ENCODE data around the gene FRZB.

DNA sequence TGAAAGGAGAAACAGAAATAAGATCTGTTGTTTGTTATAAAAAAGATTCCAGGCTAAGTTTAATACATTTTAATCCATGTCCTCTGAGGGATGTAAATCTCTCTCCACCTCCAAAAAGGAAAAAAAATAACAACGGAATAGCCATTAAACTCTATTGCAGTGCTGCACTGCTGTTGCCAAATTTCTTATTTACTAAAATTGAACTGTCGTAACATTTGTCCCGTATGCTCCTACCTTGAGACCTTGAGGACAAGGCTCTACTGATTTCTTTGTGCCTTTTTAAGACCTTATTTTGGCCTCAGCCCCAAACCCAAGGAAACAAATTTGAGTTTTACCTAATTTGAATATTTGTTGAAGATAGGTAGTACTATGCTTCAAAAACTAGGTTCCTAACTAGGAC, 56.4 kb downstream of the FRZB start:
- TF ChIP-seq, protein P1, sequence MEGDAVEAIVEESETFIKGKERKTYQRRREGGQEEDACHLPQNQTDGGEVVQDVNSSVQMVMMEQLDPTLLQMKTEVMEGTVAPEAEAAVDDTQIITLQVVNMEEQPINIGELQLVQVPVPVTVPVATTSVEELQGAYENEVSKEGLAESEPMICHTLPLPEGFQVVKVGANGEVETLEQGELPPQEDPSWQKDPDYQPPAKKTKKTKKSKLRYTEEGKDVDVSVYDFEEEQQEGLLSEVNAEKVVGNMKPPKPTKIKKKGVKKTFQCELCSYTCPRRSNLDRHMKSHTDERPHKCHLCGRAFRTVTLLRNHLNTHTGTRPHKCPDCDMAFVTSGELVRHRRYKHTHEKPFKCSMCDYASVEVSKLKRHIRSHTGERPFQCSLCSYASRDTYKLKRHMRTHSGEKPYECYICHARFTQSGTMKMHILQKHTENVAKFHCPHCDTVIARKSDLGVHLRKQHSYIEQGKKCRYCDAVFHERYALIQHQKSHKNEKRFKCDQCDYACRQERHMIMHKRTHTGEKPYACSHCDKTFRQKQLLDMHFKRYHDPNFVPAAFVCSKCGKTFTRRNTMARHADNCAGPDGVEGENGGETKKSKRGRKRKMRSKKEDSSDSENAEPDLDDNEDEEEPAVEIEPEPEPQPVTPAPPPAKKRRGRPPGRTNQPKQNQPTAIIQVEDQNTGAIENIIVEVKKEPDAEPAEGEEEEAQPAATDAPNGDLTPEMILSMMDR (IDR thresholded peaks at IDR 0.05; ENCODE audit: low read length) = no peak
- no peak for TF ChIP-seq EZH2 (IDR thresholded peaks at IDR 0.05; ENCODE audit: borderline replicate concordance, low read length)

Measured in OCI-LY1 (cell line).